Lower leg skin (tissue), 3 donors: ENCODE data around the gene FCAR.

Experiments used
- POLR2A ChIP-seq, 2 donors: fragments of 450-650 bp; IDR thresholded peaks; one replicate each; pipeline ENCODE4 v1.6.1; 2016 to 2017; ENCODE audit warnings: antibody characterized with exemption in 2 of 2, mild to moderate bottlenecking in 1 of 2, moderate library complexity in 1 of 2
- TF ChIP-seq, protein P1 (sequence below), 3 donors: fragments of 450-650 bp; IDR thresholded peaks; one replicate each; pipeline ENCODE4 v1.5.1; 2016; ENCODE audit warnings: antibody characterized with exemption in 3 of 3, mild to moderate bottlenecking in 3 of 3, moderate library complexity in 2 of 3

- TF ChIP-seq, protein P1, sequence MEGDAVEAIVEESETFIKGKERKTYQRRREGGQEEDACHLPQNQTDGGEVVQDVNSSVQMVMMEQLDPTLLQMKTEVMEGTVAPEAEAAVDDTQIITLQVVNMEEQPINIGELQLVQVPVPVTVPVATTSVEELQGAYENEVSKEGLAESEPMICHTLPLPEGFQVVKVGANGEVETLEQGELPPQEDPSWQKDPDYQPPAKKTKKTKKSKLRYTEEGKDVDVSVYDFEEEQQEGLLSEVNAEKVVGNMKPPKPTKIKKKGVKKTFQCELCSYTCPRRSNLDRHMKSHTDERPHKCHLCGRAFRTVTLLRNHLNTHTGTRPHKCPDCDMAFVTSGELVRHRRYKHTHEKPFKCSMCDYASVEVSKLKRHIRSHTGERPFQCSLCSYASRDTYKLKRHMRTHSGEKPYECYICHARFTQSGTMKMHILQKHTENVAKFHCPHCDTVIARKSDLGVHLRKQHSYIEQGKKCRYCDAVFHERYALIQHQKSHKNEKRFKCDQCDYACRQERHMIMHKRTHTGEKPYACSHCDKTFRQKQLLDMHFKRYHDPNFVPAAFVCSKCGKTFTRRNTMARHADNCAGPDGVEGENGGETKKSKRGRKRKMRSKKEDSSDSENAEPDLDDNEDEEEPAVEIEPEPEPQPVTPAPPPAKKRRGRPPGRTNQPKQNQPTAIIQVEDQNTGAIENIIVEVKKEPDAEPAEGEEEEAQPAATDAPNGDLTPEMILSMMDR (IDR thresholded peaks at IDR 0.05), result no peak
- TF ChIP-seq POLR2A (IDR thresholded peaks at IDR 0.05), result no peak
Observed at GRCh38 chr19:54937926-54938325, 63.9 kb downstream of the FCAR start.
